BE2C (cell line): ENCODE results near the gene BMPR1A.

Source experiments
- DNase-seq: peaks from one replicate; pipeline ENCODE4 v3.0.0-alpha.2; 2020
- H3K27me3 ChIP-seq: fragments of 250-450 bp; sonication (Bioruptor Pico); 2 replicates; pipeline ENCODE4 v1.5.1; 2020; ENCODE audit warnings: mild to moderate bottlenecking
- H3K36me3 ChIP-seq: fragments of 250-450 bp; sonication (Bioruptor Pico); 2 replicates; pipeline ENCODE4 v1.5.1; 2020; ENCODE audit warnings: mild to moderate bottlenecking
- H3K4me1 ChIP-seq: fragments of 250-450 bp; sonication (Bioruptor Pico); 2 replicates; pipeline ENCODE4 v1.5.1; 2020
- H3K4me3 ChIP-seq: 2 replicates; pipeline ENCODE4 v1.5.1; 2011; ENCODE audit warnings: low read depth, low read length
- H3K9me3 ChIP-seq: fragments of 250-450 bp; sonication (Bioruptor Pico); 2 replicates; pipeline ENCODE4 v1.5.1; 2020
- TF ChIP-seq, protein P1 (sequence below): IDR thresholded peaks from 2 replicates; pipeline ENCODE4 v1.5.1; 2012; ENCODE audit warnings: mild to moderate bottlenecking, low read depth, low read length

Gene BMPR1A

DNA sequence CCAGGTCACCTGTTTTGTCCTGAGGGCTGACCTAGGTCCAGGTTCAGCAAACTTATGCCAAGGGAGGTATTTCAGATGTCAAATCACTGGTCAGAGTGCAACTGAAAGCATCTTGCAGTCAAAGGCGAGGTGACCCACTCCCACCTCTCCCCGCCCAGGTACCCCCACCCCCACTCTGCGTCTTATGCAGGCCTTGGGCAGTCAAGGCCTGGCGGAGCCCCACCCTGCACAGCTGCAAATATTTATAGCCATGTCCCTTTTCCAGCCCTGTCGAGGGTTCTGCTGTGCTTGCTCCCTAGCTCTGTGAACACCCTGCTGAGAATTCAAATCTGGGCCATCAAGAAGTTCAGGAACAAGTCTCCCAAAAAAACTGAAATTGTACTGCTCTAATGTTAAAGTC lies 40.6 kb upstream of the BMPR1A start:
- Histone ChIP-seq H3K27me3 (no peaks in the 10 kb centered on the region), H3K4me3 (no peak overlapping the region), H3K4me1 (peaks cover 1% of the 10 kb centered on the region; the same call in 1 of the 2 replicates), H3K9me3 (no peaks in the 10 kb centered on the region), H3K36me3 (no peaks in the 10 kb centered on the region)
- TF ChIP-seq, protein P1, sequence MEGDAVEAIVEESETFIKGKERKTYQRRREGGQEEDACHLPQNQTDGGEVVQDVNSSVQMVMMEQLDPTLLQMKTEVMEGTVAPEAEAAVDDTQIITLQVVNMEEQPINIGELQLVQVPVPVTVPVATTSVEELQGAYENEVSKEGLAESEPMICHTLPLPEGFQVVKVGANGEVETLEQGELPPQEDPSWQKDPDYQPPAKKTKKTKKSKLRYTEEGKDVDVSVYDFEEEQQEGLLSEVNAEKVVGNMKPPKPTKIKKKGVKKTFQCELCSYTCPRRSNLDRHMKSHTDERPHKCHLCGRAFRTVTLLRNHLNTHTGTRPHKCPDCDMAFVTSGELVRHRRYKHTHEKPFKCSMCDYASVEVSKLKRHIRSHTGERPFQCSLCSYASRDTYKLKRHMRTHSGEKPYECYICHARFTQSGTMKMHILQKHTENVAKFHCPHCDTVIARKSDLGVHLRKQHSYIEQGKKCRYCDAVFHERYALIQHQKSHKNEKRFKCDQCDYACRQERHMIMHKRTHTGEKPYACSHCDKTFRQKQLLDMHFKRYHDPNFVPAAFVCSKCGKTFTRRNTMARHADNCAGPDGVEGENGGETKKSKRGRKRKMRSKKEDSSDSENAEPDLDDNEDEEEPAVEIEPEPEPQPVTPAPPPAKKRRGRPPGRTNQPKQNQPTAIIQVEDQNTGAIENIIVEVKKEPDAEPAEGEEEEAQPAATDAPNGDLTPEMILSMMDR = no peak
- no peak for DNase-seq

DNA sequence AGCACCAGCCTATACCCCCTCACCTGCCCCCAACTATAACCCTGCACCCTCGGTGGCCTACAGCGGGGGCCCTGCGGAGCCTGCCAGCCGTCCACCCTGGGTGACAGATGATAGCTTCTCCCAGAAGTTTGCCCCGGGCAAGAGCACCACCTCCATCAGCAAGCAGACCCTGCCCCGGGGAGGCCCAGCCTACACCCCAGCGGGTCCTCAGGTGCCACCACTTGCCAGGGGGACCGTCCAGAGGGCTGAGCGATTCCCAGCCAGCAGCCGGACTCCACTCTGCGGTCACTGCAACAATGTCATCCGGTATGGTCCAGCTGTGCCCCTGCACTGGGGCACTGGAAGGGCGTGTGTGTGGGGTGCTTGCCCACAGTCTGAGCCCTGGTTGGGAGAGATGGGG lies 40.0 kb upstream of the BMPR1A start:
- no peaks in the 10 kb centered on the region for H3K27me3 ChIP-seq
- DNase-seq = no peak
- TF ChIP-seq, protein P1 = no peak
- H3K36me3 ChIP-seq = no peaks in the 10 kb centered on the region
- no peaks in the 10 kb centered on the region for H3K4me1 ChIP-seq
- H3K4me3 ChIP-seq = no peak overlapping the region
- H3K9me3 ChIP-seq = no peaks in the 10 kb centered on the region

DNA sequence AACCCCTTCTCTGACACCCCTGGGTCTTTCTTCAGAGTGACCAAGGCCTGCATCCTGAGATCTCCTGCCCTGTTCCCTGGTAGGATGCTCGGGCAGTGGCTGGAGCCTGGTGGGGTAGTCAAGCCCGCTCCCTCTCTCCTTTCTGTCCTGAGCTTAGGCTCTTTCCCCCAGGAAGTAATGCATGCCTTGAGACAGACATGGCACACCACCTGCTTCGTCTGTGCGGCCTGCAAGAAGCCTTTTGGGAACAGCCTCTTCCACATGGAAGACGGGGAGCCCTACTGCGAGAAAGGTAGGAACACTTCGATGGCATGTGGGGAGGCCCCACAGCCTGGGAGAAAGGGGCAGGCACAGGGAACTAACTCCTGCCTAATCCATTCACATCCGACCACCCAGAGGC lies 37.9 kb upstream of the BMPR1A start:
- no peak for DNase-seq
- TF ChIP-seq, protein P1 = no peak
- H3K4me3 ChIP-seq = no peak overlapping the region
- H3K27me3 ChIP-seq = no peaks in the 10 kb centered on the region
- no peaks in the 10 kb centered on the region; the same call in 1 of the 2 replicates for H3K36me3 ChIP-seq
- H3K4me1 ChIP-seq = no peaks in the 10 kb centered on the region
- no peaks in the 10 kb centered on the region for H3K9me3 ChIP-seq

DNA sequence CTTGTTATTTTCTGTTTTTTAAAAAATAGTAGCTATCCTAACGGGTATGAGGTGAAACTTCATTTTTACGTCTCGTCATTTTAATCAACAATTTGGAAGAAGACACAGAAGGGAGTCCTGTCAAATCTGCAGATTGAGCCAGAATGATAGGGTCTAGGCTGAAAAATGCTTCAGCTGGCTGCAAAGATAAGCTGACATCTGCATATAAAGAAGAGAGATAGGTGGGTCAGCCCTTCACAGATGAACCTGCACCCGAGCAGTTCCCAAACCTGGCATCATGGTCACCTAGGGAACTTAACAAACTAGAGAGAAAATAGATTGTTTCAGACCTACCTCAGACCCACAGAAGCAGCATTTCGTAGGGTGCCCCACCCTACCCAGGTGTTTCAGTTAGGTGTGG lies 35.2 kb upstream of the BMPR1A start:
- Histone ChIP-seq H3K27me3 (no peaks in the 10 kb centered on the region), H3K9me3 (no peaks in the 10 kb centered on the region), H3K4me1 (no peaks in the 10 kb centered on the region), H3K4me3 (no peak overlapping the region), H3K36me3 (no peaks in the 10 kb centered on the region; the same call in 1 of the 2 replicates)
- TF ChIP-seq, protein P1 = no peak
- no peak for DNase-seq

DNA sequence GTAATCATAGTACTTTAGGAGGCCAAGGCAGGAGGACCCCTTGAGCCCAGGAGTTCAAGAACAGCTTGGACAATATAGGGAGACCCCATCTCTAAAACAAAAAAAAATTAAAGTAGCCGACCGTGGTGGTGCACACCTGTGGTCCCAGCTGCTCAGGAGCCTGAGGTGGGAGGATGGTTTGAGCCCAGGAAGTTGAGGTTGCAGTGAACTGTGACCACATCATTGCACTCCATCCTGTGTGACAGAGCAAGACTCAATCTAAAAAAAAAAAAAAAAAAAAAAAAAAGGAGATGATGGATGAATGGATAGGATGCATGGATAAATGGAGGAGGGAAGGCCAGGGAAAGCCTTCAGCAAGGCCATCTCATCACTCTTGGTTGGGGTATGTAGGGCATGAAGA lies 33.4 kb upstream of the BMPR1A start:
- Histone ChIP-seq H3K27me3 (no peaks in the 10 kb centered on the region), H3K4me1 (no peaks in the 10 kb centered on the region), H3K4me3 (no peak overlapping the region), H3K9me3 (no peaks in the 10 kb centered on the region), H3K36me3 (no peaks in the 10 kb centered on the region; the same call in 1 of the 2 replicates)
- TF ChIP-seq, protein P1 = no peak
- DNase-seq = no peak

DNA sequence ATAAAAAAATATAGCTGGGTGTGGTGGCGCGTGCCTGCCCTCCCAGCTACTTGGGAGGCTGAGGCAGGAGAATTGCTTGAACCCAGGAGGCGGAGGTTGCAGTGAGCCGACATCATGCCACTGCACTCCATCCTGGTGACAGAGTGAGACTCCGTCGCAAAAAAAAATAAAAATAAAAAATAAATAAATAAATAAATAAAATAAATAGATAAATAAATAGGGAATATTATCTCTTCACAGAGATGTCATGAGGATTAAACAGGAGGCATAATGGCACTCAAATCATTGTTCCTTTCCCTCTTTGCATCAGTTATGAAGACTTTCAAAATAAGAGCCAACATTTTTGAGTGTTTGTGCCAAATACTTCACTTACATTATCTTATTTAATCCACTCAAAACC lies 32.0 kb upstream of the BMPR1A start:
- Histone ChIP-seq H3K27me3 (no peaks in the 10 kb centered on the region), H3K4me1 (no peaks in the 10 kb centered on the region)

More for the DNA sequence above, 32.0 kb upstream of the BMPR1A start:
- TF ChIP-seq, protein P1 = no peak
- no peaks in the 10 kb centered on the region; the same call in 1 of the 2 replicates for H3K36me3 ChIP-seq
- no peak overlapping the region for H3K4me3 ChIP-seq
- DNase-seq = no peak
- no peaks in the 10 kb centered on the region for H3K9me3 ChIP-seq
